Endothelial cell of hepatic sinusoid (primary cell): ENCODE measurements around the gene COL18A1.
"Not testable (repeated sequence)": the region's sequence is repeated elsewhere in the genome, so short reads cannot be mapped to it uniquely, and the experiment has no call there.

Experiments used
- in situ Hi-C: cut with HindIII; loops from 2 replicates; pipeline ENCODE4 v1.10.0; 2017; ENCODE audit warnings: low sequenced_read_pairs

COL18A1 gene

DNA sequence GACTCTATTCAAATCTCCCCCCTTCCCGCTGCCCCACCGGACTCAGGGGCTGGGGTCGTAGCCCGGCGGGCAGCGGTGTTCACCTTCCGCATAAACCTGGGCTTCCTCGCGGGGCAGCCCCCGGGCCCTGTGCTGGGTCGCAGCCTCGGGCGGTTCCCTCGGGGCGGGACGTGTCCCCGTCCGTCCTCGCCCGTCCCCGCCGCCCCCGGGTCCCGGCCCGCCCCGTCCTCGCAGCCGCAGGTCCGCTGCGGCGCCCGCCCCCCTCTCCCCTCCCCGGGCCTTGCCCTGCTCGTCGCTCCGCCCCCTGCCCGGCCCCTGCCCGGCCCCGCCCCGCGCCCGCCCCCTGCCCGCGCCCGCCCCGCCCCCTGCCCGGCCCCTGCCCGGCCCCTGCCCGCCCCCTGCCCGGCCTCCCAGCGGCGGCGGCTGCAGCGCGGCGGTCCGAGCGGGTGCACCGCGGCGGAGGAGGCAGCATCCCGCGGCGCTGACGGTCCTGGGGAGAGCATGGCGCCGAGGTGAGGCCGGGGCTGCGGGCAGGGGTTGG is at the start of gene COL18A1:
Gene COL18A1, plus strand, starts transcription at position 436 of the 541 bp plus-strand sequence. Its CDS starts 66 bp downstream, at position 502.
- in situ Hi-C loops: no loop called here

DNA sequence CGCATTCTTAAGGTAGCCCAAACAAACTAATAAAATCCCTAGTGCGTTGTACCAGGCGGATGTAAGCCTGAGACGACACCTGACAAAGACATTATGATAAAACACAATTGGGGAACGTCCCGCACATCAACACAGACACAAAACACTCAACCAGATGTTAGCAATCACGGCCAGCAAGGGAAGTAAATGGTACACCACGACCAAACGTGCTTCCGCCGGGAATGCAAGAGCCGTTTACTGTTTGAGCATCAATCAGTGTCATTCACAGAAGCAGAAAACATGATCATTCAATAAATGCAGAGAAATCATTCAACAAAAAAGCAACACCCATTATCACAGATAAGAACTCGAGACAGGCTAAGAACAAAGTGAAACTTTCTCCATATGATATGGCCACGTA is 49.4 kb upstream of the COL18A1 start:
- in situ Hi-C loops: no loop called here

DNA sequence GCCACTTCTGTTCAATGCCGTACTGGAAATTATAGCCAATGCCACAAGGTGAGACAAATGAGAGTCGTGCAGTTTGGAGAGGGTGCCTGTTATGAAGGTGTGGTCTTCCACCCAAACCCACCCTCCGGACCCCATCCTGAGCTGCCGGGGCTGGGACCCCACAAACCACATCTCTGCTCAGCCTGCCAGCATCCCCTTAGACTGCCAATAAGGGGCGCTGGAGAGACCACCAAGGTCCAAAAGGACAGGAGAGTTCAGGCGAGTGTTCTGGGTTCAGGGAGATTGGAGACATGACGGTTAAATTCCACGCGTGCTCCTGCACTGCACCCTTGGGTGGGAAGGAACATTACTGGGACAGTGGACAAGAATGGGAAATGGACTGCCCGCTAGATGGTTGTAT is 48.7 kb upstream of the COL18A1 start:
- in situ Hi-C loops: no loop called here

DNA sequence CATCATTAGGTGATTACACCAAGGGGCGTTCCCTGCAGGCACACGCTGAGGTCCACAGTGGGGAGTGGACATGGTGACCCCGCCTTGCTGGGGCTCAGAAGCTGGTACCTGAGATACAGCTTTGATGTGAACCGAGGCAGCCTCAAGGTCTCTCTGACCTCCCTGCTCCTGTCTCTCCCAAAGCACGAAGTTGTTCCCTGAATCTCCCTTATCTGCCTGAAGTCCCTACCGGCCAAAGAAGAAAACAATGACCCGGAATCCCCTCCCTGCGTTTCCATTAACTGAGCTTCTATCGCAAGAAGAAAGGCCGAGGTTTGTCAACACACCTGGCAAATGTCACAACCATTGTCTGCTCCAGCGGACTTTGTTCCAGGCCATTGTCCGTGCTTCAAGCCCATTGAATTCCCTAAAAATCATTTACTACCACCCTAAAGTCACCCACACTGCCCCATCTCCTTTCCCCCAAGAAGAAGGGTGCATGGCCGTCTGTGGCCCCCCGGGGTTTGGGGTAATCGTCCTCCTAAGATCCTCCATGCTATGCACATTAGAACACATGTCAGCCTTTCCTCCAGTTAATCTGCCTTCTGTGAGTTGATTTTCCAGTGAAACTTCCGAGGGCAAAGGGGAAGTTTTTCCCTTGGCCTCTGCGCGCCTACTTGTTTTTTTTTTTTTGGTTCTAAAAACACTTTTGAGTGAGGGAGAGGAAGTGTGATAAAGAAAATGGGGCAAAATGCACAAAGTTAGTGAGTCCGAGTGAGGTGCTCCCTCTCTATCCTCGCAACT is 48.1 kb upstream of the COL18A1 start:
- in situ Hi-C loops: no loop called here

DNA sequence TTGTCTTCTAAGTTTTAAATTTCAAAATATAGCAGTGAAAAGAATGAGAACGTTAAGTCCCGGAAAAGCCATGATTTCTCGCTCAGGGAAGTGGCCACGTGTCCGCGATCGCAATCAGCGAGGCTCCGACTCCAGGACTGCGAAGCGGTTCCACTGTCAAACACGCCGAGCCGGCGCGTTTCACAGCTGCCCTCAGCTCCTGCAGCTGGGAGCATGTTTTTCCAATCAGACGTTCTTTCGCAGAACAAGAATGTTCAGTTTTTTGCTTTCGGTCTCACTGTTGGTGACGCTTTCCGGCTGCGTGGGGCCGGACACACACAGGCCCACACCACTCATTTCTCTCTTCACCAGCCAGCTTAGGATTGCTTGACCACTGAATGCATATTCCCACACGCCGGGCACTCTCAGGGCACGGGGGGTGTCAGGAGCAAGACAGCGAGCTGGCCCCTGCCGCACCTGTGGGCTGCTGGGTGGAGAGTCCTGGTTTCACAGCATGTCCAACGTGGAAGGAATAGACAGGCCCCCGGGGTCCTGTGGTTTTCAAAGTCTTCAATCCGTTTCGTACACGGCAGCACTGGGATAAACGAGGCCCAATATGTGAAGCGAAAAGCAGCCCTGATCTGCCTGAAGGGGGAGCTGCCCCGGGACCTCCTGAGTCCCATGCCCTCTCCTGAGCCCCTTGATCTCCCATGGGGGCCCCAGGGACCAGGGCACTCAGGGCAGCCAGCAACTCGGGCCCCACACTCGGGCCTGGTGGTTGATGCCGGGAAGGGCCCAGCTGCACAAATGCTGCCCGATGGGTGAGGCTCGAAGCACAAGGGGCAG is 47.3 kb upstream of the COL18A1 start:
- in situ Hi-C loops: no loop called here

DNA sequence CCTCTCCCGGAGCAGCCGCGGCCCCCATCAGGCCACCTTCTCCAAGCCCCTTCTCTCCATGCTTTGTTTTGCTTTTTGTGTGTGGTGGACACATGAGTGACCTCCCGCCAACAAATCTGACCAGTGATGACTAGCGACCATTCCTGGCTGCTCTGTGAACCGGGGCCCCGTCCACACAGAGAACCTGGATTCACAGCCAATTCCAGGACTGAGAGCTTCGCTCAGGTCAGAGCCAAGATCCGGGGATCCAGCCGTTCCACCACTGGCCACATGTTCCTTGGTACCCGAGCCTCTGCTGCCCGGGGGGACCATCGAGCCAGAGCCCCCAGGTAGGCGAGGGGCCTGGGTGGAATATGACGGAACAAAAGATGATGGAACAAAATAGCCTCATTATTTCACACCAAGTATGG is 46.7 kb upstream of the COL18A1 start:
- in situ Hi-C loops: no loop called here

DNA sequence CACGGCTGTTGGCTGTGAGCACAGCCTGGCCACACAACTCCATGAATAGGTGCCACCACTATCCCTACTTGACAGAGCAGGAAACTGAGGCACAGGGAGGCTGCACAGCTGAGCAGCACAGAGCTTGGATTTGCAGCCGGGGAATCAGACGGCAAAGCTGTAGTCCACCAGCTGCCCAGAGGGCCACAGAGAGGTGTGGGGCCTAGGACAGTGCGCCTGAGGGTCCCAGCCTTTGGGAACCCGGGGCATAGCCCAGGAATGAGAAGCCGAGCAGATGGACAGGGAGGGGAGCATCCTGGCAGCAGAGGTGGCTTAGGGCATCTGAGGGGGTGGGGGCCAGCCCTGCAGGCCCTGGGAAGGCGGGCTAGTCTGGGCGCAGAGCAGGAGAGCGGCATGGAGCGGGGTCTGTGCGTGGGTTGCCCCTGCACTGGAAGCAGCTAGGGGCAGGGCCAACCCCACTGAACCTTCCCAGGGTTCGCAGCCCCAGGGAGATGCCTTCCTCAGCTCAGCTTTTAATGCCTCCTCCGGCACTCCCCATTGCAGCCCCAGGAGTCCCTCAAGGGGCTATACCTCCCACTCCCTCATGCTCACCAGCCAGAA is 46.2 kb upstream of the COL18A1 start:
- in situ Hi-C loops: no loop called here

DNA sequence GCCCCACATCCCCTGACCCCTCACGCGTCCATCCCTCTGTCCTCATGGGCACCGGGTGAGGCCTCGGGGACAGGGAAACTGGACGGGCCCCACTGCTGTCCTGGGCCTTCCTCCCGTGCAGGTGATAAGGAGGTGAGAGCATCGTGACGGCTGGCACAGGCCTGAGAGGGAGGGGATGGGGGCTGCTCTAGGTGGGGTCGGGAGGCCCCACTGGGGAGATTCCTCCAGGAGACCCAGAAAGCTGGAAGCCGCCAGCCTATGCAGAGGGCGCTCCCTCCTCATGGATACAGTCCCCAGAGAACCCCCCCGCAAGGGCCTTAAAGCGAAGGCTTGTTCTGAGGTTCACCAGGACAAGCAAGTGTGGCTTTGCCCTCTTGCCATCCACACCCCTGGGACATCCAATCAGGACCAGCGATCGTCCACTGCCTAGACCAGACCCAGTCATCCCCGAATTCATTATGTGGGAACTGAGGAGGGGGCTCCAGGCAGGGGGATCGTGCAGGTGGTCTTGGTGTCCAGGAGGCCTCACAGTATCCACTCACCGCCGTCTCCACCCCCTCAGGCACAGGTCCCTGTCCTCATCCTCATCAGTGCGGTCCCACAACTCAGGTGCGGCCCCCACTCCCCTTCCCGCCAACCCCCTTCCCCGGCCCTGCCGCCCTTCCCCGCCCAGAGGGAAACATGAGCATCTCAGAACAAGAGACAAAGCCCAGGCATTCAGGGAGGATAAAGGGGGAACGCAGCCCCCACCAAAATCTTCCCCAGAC is 45.3 kb upstream of the COL18A1 start:
- in situ Hi-C loops: no loop called here

DNA sequence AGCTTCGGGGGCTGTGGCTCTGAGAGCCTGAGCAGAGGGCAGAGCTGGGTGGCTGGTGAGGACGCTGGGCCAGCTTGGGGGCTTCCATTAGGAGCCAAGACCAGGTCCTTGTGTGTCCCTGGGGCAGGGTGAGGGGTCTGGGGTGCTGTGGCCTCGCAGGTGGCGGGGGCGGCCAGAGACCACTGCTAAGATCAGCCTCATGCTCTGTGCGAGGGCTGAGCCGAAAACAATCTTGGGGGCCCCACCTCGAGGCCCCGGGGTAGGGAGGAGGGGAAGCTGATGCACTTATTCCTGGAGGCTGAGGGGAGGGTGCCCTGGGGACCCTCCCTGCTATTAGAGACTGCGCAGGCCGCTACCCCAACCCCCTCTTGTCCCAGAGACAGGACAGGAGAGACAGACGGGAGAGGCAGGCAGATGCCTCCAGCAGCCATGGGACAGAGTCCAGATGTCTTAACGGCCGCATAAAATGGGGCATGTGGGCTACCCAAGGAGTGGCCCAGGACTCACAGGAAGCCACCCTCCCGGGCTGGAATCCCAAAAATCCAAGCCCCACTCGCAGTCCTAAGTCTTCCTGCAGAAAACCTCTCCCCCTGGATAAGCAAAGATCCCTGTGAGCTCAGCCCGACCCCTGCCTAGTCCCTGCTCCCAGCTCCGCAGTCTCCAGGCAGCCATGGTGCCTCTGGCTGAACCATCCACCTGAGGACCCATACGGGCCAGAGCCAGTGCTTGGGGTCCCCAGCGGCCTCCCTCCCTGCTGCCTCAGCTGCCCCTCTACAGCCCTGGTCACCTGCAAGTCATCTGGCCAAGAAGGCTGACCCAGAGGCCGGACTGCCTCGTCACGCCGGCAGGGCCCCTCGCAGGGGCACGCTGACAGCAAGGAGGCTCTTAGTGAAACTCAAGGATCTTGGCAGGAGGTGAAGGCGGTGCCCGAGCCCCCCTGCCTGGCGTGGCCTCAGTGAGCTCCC is 43.6 kb upstream of the COL18A1 start:
- in situ Hi-C loops: no loop called here

DNA sequence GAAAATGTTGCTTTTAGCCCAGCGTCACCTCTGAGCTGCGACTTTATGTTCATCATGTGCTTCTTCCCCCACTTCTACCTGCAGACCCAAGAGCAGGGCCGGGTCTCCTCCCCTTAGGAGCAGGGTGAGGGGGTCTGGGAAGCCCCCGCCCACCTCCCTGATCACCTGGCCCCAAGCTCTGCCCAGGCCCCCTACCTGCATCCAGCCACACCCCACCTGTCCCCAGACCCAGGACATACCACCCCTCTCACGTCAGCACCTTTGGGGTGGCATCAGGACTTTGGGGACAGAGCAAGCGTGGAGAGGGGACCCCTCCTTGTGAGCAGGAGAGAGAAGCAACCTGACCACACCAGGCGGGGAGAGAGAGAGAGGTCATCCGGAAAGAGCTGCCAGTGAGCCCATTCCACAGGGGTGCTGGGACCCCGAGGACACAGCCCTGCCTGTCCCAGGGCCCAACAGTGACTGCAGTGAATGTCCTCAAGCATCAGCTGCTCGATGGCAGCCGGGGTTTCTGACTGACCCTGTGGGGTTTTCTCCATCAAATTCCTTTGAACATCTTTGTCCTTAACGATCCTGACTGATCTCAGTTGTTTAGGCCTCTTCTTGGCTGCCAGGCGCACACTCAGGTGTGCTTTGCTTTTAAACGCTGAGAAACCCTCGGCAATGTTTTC is 42.8 kb upstream of the COL18A1 start:
- in situ Hi-C loops: no loop called here

DNA sequence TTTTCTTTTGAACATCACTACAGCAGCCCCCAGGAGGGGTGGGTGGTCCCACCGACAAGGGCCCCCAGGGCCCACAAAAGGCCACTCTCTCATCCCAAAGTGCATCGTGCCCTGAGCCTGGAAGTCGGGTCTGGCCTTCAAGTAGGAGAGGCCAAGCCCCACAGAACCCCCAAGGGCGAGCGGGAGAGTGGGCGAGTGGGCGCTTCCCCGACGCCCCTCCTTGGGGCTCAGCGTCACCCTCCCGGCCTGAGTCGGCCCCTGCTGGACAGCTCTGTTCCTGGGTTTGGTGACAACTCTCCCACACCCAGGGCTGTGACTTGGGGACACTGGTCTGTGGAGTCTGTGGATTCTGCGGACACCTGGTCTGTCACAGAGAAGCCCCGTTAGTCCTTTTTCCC is 42.2 kb upstream of the COL18A1 start:
- in situ Hi-C loops: no loop called here

DNA sequence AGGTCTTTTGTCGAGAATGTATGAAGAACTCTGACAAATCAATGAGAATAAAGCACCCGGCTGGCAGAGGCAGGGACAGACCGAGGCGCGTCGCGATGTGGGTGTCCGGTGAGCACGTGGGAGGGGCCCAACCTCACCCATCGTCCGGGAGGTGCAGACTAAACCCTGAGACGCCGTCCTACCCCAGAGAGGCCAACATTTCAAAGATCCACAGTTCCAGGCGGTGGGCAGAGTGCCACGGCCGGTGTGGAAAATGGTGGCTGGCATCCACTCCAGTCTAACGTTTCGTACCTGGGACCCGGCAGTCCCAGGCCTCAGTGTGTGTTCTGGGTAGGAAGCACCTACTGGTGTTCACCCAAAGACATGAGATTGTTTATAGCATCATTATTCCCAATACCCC is 41.7 kb upstream of the COL18A1 start:
- in situ Hi-C loops: not testable (repeated sequence)

DNA sequence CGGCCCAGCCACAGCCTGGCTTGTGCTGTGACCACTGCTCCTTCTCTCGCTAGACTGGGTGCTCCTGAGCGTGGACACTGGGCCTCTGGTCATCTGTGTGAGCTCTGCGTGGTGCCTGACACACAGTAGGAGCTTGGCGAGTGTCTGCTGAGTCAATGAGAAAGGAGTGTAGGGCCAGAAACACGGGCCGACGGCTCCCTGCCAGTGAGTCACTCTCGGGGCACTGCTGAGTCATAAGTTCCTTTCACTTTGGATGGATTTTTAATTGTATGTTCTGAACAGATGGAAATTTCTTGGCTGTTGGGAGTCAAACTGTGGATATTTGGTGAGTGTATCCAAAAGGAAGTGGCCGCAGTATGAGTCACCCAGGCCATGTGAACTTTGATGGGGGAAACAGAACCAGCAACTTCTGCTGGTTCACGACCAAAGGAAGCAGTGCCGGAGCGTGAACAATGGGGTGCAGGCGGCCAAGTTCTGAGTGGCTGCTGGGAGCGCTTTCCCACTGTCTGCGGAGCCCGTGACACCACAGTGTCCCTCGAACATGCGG is 41.0 kb upstream of the COL18A1 start:
- in situ Hi-C loops: no loop called here

DNA sequence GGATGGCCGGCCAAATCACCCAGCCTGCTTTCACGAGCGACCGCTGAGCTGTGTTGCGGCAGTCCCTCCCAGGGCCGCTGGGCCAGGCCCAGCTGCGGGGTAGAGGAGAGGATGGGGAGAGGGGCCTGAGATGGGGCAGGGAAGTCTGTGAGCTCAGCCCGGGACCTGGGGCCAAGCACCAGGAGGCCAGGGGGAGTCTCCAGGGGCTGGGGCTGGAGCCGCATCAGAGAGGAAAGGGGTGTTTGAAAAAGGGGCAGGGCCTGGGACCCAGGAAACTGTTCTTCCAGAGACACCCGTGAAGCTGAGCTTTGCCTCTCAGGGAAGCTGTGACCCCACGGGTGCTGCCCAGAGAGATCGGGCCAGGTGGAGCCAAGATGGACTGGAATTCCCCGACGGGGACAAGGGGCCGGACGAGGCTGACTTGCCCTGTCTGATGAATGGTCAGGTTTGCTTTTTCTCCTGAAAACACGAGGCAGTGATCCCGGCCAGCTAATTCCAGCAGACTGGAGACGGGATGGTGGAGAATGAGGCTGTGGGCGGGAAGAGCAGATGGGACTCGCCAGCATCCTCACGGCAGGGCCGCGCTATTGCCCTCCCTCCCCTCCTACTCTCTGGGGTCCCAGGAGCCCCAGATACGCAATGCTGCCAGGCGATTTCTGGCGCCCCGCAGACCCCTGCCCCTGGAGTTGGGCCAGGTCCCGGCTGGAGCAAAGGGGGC is 40.3 kb upstream of the COL18A1 start:
- in situ Hi-C loops: no loop called here

DNA sequence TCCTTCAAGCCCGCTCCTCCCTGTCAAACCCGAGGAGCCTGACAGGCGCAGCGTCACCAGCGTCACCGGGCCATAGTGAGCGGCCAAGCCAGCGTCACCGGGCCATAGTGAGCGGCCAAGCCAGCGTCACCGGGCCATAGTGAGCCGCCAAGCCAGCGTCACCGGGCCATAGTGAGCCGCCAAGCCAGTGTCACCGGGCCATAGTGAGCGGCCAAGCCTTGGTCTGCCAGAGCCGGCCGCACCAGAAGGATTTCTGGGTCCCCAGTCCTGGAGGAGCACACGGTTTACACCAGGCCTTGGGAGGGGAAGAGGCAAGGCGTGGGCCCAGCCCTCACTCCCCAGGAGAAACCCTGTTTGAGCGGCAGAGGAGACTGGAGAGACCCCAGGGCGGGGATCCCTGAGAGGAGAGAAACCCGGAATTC is 39.8 kb upstream of the COL18A1 start:
- in situ Hi-C loops: no loop called here

DNA sequence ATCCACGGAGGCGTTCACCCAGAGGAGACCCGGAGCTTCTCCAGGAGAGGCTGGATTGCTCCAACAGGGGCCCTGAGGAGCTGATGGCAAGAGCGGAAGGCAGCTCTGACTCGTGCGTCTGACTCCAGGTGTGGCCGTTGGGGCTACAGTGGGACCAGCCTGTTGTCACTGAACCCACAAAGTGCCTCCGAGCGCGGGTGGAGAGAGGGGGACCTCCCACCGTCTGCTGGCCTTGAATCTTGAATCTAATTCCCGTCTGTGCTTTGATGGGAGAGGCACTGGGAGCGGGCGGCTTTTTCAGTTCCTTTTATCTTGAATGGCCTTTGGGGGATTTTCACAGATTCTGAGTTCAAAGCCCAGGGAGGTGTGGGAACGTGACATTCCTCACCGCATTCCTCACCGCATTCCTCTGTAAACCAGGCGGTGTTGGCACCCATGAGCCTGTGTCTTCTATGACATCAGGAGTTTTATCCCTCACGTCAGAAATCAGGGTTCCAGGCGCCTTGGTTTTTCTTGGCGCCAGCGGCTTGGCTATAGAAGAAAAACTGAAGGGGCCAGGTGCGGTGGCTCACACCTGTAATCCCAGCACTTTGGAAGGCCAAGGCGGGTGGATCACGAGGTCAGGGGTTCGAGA is 39.2 kb upstream of the COL18A1 start:
- in situ Hi-C loops: no loop called here

DNA sequence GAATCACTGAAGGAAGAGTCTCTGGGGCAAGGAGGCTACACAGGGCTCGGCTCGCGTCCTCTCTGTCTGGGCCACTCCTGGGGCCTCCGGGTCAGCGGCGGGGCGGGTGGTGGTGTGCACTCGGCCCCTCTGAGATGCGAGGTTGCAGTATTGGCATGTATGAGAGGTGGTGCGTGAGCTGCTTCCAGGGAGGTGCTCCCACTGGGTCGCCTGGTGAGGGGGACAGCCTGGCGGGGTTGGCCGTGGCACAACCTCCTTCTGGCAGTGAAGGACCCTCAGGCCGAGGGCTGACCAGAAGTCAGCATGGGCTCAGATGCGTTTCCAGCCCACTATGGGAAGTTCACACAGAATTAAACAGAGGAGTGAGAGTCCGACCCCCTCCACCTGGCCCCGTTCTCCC is 38.5 kb upstream of the COL18A1 start:
- in situ Hi-C loops: no loop called here

DNA sequence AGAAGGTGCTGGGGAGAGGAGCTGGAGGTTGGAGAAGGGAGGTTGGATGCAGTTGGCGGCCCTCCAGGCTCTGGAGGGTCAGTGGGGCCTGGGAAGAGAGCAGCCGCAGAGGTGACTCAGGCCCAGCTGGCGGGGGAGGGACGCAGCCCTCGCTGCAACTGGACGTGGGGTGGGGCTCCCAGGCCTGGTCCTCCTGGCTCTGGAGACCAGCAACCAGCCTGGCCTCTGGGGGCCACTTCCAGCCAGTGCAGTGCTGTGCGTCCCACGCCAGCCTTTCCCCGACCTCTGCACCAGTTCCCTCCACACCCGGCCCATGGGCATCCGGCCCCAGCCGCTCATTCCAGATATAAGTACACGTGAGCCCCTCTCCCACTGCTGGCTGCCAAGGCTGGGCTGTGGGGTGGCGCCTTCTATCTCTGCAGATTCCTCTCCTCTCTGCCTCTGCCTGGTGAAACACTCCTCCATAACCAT is 38.0 kb upstream of the COL18A1 start:
- in situ Hi-C loops: no loop called here
